Memory B cell (primary cell): Measurements from ENCODE around the gene ARRDC3.
"Not testable (repeated sequence)": the region's sequence is repeated elsewhere in the genome, so short reads cannot be mapped to it uniquely, and the experiment has no call there.

Experiments
- ATAC-seq: fragments of 150-1000 bp; cut with Tn5 transposase; 2 replicates; pipeline ENCODE4 v1.10.0; 2021; ENCODE audit warnings: low read depth, mild to moderate bottlenecking, moderate library complexity
- DNase-seq, 2 donors: peaks; one replicate each; pipeline ENCODE4 v3.0.0; 2022; ENCODE audit warnings: low spot score in 2 of 2
- H3K27ac Mint-ChIP-seq: one replicate; pipeline ENCODE4 v1.8.0; 2022; ENCODE audit warnings: mild to moderate bottlenecking, moderate library complexity, mixed read lengths
- H3K27me3 Mint-ChIP-seq: one replicate; pipeline ENCODE4 v1.8.0; 2022; ENCODE audit warnings: mixed read lengths
- H3K36me3 Mint-ChIP-seq: one replicate; pipeline ENCODE4 v1.8.0; 2022; ENCODE audit warnings: mild to moderate bottlenecking, mixed read lengths
- H3K4me1 Mint-ChIP-seq: one replicate; pipeline ENCODE4 v1.8.0; 2022; ENCODE audit warnings: mixed read lengths
- H3K4me3 Mint-ChIP-seq: one replicate; pipeline ENCODE4 v1.8.0; 2022; ENCODE audit warnings: mild to moderate bottlenecking, moderate library complexity, mixed read lengths
- H3K9me3 Mint-ChIP-seq: one replicate; pipeline ENCODE4 v1.8.0; 2022; ENCODE audit warnings: mixed read lengths

ARRDC3 gene

GRCh38 chr5:91331705-91332104, 51.4 kb downstream of the ARRDC3 start:
- H3K4me1 Mint-ChIP-seq: no peaks in the 10 kb centered on the region
- no peak overlapping the region for H3K27ac Mint-ChIP-seq
- H3K36me3 Mint-ChIP-seq: no peaks in the 10 kb centered on the region
- ATAC-seq: no peak
- no peaks in the 10 kb centered on the region for H3K9me3 Mint-ChIP-seq
- no peak overlapping the region for H3K4me3 Mint-ChIP-seq
- no peak for DNase-seq
- H3K27me3 Mint-ChIP-seq: peaks cover 3% of the 10 kb centered on the region

GRCh38 chr5:91329283-91329682, 53.8 kb downstream of the ARRDC3 start:
- no peaks in the 10 kb centered on the region for H3K36me3 Mint-ChIP-seq
- no peaks in the 10 kb centered on the region for H3K4me1 Mint-ChIP-seq
- H3K27ac Mint-ChIP-seq: no peak overlapping the region
- DNase-seq (no peak), ATAC-seq (no peak)
- H3K4me3 Mint-ChIP-seq: no peak overlapping the region
- H3K9me3 Mint-ChIP-seq: no peaks in the 10 kb centered on the region
- peaks cover 4% of the 10 kb centered on the region for H3K27me3 Mint-ChIP-seq

DNA sequence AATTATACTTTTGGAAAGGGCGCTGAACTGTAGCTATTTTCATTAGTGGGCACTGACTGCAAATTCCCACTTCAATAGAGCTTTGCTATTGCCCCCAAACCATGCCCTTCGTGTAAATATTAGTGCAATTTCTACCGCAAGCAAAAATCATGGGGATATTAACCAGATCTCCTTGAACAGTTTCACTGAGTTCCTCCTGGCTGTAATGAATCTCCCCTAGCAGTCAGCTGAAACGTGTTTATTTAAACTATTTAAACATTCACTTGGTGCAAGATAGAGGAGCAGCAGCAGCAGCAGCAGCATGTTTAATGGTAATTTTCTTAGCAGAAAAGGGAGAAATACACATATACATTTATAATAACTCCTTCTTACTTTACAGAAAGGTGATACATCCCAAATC, 54.4 kb downstream of the ARRDC3 start:
- no peaks in the 10 kb centered on the region for H3K36me3 Mint-ChIP-seq
- H3K27ac Mint-ChIP-seq: no peak overlapping the region
- H3K9me3 Mint-ChIP-seq: no peaks in the 10 kb centered on the region
- peaks cover 6% of the 10 kb centered on the region for H3K27me3 Mint-ChIP-seq
- no peak for DNase-seq
- no peak overlapping the region for H3K4me3 Mint-ChIP-seq
- no peaks in the 10 kb centered on the region for H3K4me1 Mint-ChIP-seq
- ATAC-seq: no peak

DNA sequence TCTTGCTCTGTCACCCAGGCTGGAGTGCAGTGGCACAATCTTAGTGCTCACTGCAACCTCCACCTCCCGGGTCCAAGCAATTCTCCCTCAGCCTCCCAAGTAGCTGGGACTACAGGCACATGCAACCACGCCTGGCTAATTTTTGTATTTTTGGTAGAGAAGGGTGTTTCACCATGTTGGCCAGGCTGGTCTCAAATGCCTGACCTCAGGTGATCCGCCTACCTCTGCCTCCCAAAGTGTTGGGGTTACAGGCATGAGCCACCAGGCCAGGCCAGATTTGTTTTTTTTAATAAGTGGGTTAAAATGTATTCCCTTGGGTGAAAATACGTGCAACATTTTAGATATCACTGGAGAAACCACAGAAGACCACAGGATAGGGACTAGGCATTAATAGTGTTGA, 60.1 kb downstream of the ARRDC3 start:
- H3K27ac Mint-ChIP-seq, ATAC-seq, H3K36me3 Mint-ChIP-seq, H3K27me3 Mint-ChIP-seq, DNase-seq, H3K4me3 Mint-ChIP-seq, H3K9me3 Mint-ChIP-seq, H3K4me1 Mint-ChIP-seq: not testable (repeated sequence)

DNA sequence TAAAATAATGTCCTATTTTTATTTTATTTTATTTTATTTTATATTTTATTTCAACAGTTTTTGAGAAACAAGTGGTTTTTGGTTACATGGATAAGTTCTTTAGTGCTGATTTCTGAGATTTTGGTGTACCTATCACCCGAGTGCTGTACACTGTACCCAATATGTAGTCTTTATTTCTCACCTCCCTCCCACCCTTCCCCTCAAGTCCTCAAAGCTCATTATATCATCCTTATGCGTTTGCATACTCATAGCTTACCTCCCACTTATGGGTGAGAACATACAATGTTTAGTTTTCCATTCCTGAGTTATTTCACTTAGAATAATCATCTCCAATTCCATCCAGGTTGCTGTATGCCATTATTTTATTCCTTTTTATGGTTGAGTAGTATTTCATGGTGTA, 63.5 kb downstream of the ARRDC3 start:
- no peak for ATAC-seq
- Mint-ChIP-seq H3K9me3 (peaks cover 1% of the 10 kb centered on the region), H3K4me3 (no peak overlapping the region), H3K4me1 (peaks cover 9% of the 10 kb centered on the region), H3K27me3 (peaks cover 2% of the 10 kb centered on the region), H3K27ac (no peak overlapping the region), H3K36me3 (no peaks in the 10 kb centered on the region)
- DNase-seq: no peak

GRCh38 chr5:91318724-91319123, 64.4 kb downstream of the ARRDC3 start:
- no peaks in the 10 kb centered on the region for H3K36me3 Mint-ChIP-seq
- H3K4me1 Mint-ChIP-seq: peaks cover 15% of the 10 kb centered on the region
- ATAC-seq: no peak
- peaks cover 1% of the 10 kb centered on the region for H3K9me3 Mint-ChIP-seq
- no peak for DNase-seq
- H3K27ac Mint-ChIP-seq: no peak overlapping the region
- H3K27me3 Mint-ChIP-seq: no peaks in the 10 kb centered on the region
- H3K4me3 Mint-ChIP-seq: no peak overlapping the region
